NK-92 (cell line): ENCODE data around the gene SPIRE1.
"Not testable (repeated sequence)": the region's sequence is repeated elsewhere in the genome, so short reads cannot be mapped to it uniquely, and the experiment has no call there.

Experiments
- DNase-seq: peaks from one replicate; lab custom pipeline; 2025; ENCODE audit not compliant: unreplicated experiment; lab: John Stamatoyannopoulos, UW

The SPIRE1 gene

DNA sequence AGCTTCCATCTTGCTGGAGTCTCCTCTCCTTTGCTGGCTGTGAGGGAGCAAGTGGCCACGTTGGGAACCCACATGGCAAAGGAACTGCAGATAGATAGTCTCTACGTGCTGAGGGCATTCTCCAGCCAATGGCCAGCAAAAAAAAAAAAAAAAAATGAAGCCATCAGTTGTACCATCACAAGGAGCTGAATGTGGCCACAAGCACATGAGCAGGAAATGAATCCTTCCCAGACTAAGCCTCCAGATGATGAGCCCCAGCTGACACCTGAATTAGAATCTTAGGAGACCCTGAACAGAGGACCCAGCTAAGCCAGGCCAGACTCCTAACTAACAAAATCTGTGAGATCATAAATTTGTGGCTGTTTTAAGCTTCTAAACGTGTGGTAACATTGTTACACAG is 57.9 kb downstream of the SPIRE1 start:
- DNase-seq, result no peak

DNA sequence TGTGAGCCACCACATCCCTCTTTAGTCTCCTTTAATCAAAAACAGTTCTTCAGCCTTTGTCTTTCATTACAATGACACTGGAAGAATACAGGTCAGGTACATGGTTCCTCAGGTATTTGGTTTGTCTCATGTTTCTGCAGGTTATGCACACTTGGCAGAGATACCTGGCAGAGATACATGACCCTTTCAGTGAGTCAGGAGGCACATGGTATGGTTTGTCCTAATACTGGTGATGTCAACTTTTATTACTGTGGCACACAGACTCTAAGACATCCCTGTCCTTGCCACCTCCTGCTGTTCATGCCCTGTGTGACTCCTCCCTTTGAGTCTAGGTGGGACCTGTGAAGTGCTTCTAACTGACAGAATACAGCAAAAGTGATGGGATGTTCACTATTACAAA is 58.4 kb downstream of the SPIRE1 start:
- no peak for DNase-seq

DNA sequence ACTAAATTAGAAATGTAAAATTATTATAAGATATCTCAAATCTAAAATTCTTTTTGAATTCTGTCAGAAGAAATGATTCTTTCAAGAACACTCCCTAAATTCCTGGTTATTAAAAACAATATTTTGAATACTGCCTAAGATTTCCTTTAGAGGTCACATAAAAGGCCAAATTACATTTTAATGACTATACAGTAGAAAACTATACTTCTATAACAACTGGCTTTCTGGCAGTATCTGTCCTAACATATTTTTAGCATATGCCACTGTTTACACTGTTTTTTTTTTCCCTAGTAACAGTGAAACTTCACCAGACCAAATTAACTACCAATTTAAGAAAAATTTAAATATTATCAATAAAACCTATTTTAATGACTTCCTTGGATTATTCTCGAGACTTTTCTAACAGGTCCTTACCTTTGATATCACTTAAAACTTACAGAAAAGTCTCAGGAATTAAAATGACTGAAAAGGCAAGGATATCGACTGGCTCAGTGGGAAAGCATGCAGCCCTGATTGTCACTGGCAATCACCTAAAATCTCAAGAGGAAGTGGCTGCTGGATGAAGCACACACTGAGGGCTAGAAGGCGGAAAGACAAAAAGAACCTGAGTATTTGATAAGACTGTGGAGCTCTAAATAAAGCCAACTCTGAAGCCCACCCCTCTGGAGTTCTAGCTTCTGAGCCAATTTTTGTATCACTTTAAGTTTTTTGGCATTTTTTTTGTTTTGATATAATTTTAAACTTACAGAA is 59.6 kb downstream of the SPIRE1 start:
- no peak for DNase-seq

DNA sequence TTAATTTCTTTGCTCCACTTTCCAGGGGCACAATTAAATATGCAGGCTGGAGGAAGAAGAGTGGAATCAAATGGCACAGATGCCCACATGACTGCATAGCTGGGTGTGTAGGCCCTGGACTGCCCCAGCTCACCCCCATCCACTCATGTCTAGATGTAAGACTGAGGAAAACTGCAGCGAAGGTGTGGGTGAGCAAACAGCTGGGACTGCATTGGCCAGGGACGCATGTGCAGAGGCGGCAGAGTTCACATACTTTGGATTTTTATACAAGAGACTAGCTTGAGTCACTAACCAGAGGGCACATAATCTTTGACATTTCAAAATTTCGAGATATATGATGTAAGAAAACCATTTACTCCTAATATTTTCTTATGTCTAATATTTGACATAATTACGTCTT is 60.1 kb downstream of the SPIRE1 start:
- no peak for DNase-seq

DNA sequence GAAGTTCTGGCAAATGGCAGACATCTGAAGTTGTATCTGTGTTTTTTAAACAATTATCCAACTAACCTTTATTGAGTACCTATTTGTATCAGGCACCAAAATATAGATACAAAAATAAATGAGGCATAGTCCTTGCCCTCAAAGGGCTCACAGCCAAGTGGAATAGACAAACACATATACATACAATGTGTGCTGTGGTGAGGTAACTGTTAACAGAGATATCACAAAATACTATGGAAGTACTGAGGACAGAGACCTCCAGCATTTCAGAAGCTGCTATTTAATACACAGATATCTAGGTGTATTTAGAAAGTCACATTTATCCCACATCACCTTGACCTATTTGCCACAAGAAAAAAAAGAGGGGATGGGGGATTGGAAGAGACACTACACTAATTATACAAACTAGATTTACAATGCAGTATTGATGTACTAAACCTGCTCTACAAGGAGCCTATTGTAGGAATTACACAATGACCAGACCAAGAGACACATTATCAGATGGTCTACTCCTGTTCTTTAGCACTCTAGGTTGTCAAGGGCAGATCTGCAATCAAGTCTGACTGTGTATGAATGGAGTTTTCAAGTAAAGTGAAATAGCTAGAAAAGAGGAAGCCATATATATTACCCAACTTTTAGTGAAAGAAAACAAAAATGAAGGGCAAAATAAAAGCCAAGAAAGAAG is 62.2 kb downstream of the SPIRE1 start:
- no peak for DNase-seq

DNA sequence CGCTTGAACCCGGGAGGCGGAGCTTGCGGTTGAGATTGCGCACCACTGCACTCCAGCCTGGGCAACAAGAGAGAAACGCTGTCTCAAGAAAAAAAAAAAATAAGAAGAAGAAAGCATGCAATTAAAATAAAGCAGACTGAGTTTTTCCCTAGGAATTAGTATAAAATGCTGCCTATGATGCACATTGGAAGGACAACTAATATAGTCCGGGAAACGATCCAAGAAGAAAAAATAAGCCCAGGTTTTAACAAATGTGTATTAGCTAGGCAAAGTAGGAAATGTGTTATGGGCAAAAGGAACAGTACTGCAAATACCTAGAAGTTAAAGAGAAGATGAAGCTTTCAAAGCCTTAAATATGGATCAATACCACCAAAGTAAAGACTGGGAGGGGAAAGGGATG is 64.0 kb downstream of the SPIRE1 start:
- no peak for DNase-seq

DNA sequence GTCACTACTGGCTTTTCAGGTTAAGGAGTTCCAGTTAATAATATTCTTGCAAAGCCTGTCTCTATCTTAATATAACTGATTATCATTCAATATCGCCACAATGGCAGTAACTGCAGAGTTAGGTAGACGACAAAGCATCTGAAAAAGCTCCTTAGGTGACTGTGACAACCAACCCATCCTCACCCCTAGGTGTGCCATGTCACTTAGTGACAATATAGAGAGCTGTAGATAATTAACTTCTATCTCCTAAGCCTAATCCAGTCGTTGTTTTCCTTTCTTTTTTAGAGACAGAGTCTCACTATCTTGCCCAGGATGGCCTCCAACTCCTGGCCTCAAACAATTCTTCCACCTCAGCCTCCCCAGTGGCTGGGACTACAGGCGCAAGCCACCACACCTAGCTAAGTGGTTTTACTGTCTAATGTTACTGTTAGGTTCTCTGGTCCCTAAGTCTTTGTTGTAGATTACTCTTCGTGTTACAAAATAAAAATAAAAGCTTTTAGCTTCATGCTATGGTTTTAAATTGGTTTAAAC is 65.2 kb downstream of the SPIRE1 start:
- no peak for DNase-seq

DNA sequence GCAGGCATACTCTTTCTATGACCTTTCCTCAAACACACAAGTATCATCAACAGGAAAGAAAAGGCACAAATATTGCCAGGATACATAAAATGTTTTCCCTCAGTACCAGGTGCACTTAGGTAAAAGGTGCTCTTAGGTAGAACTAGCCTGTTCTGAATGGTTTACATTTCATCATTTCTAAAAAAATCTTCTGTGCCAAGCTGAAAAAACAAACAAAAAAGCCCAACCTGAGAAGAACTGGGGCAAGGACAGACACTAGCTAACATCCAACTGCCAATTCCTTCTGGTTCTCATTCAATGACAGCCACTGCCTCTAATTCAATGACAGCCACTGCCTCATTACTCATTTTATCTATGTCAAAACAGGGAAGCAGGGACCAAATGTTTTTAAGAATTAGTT is 68.5 kb downstream of the SPIRE1 start:
- DNase-seq, result no peak

DNA sequence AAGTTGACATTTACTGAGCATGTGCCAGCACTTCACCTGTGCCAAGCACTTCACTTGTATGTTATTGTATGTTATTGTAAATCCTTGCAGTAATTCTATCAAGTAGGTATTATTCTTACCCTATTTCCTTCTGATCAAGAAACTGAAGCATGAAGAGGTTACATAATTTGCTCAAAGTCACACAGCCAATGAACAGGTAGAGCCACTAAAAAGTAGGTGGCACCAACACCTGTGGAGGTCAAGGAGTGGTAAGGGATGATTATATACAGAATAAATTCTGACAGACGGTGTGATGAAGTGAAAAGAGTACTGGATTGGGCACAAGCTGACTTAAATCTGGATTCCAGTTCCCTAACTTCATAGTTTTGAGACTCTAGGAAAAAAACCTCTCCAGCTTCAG is 71.0 kb downstream of the SPIRE1 start:
- no peak for DNase-seq

DNA sequence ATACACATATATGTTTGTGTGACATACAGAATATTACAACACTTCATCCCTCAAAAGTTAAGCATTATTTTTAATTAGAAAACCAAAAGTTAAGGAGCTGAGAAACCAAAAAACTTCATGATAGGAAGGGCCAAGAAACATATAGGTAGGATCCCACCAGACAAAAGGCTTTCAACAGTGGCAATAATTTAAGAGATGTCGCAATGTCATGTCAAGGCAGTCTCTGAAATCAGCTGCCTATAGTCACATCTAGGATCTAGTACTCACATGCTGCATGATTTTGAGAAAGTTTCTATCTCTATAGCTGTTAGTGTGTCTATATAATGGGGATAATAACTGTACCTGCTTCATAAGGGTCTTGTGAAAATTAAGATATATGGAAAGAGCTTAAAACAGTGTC is 72.7 kb downstream of the SPIRE1 start:
- no peak for DNase-seq

DNA sequence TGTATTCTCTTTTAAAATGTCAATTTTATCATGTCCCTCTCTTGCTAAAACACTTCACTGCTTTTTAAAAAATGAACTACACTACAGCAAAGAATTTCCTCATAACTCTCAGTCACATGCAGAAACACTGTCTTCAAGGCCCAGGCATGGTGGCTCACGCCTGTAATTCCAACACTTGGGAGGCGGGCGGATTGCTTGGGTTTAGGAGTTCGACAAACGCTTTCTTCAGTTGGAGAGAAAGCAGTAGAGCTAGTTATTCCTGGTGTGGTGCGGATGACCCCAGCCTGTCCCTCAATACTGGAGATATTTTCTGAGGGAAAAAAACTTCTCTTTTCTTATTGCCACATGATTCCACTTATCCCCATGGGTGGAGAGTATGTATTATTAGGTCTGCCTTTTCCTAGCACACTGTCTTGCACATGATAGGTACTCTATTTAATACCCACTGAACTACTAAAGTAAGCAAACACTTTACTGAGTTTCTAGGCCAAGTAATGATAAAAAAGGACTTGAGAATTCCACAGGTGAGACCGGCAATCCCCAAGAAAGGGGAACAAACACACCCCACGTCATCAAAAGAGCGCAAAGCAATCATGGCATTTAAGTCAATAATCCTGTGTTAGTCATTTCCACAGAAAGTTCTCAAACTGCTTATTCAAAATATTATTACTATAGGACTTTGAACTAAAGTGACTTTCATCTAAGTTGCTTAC is 77.1 kb downstream of the SPIRE1 start:
- DNase-seq, result no peak

DNA sequence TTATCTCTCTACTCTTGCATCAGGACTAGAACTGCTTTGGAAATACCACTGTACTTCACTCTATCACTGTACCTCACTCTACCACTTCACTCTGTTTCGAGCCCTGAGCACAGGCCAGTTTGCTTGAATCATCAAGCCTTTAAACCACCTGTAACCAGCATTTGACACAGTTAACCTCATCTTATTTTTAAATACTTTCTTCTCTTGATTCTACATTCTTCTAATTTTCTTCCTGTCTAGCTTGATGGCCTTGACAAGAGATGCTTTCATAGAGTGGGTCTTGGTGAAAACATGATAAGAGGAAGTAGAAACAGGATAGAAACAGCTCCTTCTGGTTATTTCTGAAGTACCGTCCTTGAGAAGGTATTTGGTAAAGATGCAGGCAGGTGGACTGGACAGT is 78.1 kb downstream of the SPIRE1 start:
- DNase-seq, result no peak

DNA sequence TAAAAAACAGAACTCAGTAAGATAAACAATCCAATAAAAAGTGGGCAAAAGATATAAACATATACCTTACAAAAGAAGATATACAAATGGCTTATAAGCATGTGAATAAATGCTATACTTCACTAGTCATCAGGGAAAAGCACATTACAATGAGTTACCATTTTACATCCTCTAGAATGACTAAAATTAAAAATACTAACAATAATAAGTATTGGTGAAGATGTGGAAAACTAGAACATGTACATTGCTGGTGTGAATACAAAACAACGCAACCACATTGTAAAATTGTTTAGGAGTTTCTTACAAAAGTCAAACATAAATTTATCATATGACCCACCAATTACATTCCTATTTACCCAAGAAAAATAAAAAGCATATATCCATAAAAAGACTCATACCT is 80.1 kb downstream of the SPIRE1 start:
- no peak for DNase-seq

DNA sequence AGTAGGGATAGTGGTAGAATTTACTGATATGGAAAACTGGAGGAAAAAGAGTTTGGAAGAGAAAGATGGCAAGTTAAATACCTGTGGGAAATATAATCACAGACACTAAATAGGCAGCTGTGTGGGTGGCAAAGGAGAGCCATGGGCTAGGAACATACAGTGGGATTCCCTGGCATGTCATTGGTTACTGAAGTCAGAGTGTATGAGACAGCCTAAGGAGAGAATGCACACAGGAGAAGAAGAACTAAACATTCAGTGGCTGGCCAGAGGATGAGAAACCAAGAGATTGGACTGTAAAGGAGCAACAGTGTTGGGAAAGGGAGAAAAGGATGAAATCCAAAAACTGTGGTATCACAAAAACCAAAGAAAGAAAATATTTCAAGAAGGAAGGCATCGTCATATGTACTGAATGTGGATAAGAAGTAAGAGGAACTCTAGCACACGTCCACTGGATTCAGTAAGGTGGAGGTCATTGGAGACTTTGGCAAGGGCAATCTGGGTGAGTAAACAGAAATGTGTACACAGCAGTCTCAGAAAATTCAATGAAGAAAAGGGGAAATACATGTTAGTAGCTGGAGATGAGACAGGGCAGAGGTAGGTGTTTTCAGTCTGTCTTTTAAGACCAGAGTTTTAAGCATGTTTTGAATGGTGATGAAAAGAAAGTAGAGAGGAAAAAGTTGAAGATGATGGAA is 83.3 kb downstream of the SPIRE1 start:
- no peak for DNase-seq

DNA sequence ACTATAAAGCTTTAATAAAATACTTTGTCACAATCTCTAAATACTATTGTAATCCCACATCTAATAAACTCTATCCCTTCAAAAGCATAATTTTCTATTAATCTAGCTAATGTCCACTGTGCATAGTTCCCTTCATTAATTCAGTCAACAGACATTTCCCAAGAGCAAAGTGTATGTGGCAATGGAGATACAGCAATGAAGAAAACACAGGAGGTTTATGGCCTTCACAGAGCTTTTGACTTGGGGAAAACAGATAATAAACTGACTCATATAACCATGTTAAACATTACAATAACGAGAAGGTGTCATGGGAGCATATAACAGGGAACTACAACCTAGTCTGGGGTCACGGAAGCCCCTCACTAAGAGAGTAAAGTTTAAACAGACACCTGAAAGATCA is 86.3 kb downstream of the SPIRE1 start:
- no peak for DNase-seq

DNA sequence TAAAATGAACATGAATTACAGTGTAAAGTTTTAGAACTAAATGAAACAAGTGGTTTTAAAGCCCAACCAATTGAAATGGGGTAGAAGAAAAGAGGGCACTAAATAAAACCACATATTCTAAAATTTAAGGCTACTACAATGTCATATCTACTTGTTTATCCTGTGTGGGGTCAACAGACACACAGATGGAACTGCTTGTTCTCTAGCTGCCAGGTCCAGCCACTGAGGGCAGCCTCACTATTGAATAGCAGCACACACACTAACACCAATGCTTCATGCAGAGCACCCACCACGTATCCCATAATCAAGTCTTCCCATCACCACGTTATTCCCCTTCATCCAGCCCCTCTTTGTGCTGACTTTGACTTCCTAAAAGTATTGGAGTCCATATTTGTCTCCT is 88.1 kb downstream of the SPIRE1 start:
- no peak for DNase-seq

DNA sequence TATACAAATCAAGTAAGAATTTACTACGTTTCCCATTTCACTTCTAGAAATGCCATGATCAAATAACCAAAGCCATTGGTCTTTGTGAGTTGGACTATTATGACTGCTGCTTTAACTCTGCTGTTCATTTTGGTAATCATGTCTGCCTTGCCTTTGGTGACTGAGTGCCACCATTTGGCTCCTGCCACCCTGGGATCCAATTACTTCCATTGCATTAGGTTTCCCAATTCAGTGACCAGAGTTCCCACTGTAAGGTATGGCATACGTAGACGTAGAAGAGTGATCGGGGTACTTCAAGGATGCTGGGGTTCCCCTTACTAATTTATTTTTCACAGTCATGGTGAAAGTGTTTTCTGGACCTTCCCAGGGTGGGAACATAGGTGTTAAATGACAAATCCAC is 90.1 kb downstream of the SPIRE1 start:
- no peak for DNase-seq

DNA sequence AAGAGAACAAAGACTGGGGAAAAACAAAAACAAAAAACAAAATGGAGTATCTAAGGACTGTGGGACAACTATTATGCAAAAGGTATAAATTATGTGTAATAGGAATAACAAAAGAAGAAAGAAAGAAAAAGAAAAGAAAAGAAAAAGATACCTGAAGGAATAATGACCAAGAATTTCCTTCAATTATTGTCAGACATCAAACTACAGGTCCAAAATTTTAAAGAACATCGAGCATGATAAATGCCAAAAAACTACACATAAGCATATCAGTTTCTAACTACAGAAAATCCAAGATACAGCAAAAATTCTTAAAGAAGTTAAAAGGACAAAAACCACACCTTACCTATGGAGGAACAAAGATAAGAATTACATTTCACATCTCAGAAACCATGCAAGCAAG is 93.0 kb downstream of the SPIRE1 start:
- DNase-seq, result no peak

DNA sequence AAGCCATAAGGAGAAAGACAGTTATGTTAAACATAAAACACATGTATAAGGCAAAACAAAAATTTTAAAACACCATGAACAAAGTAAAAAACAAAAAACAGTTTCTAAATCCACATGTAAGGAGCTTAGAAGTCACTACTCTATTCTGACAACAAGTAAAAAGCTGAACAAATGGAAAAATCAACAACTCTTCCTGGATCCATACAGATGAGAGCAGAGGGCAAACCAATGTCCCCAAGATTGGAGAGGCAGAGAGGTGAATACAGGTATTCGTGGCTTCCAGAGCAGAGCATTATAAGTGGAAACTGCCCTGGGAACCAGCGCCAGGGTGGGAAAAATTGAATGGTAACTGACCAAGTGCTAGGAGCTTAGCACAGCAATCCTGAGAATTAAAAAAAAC is 93.5 kb downstream of the SPIRE1 start:
- DNase-seq, result no peak

DNA sequence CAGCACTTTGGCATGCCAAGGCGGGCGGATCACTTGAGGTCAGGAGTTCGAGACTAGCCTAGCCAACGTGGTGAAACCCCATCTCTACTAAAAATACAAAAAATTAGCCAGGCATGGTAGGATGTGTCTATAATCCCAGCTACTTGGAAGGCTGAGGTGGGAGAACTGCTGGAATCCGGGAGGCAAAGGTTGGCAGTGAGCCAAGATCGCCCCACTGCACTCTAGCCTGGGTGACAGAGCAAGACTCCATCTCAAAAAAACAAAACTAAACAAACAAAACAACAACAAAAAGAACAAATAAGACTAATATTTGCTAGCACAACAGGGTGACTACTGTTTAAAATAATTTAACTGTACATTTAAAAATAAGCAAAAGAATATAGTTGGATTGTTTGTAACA is 97.3 kb downstream of the SPIRE1 start:
- not testable (repeated sequence) for DNase-seq

DNA sequence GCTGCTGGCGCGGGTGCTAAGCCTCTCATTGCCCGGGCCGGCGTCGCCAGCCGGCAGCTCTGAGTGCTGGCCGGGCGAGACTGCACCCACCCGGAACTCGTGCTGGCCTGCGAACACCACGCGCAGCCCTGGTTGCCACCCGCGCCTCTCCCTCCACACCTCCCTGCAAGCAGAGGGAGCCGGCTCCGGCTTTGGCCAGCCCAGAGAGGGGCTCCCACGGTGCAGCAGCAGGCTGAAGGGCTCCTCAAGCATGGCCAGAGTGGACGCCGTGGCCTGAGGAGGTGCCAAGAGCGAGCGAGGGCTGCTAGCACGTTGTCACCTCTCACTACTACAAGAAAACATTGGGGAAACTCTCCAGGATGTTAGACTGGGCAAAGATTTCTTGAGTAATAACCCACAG is 98.6 kb downstream of the SPIRE1 start:
- DNase-seq, result no peak
